GM18499 (cell line): ENCODE data around the gene EFCC1.
"Not testable (repeated sequence)": the region's sequence is repeated elsewhere in the genome, so short reads cannot be mapped to it uniquely, and the experiment has no call there.

Source experiments
- ATAC-seq: cut with Tn5 transposase; IDR thresholded peaks from one replicate; pipeline ENCODE4 v1.9.1; 2021; ENCODE audit warnings: moderate number of reproducible peaks; ENCODE audit not compliant: insufficient read depth, unreplicated experiment

The EFCC1 gene

GRCh38 chr3:129068291-129068886 is 67.3 kb downstream of the EFCC1 start:
- no peak for ATAC-seq

- ATAC-seq: not testable (repeated sequence)
Observed at GRCh38 chr3:129069313-129070085, 68.4 kb downstream of the EFCC1 start.

- ATAC-seq: no peak
Observed at GRCh38 chr3:129070086-129070885, 69.2 kb downstream of the EFCC1 start.

- no peak for ATAC-seq
Observed at GRCh38 chr3:129077222-129077621, 76.1 kb downstream of the EFCC1 start.

- ATAC-seq: no peak
Observed at GRCh38 chr3:129078510-129078909, 77.4 kb downstream of the EFCC1 start.

GRCh38 chr3:129081503-129081902 is 80.4 kb downstream of the EFCC1 start:
- no peak for ATAC-seq

GRCh38 chr3:129082026-129082425 is 80.9 kb downstream of the EFCC1 start:
- no peak for ATAC-seq

GRCh38 chr3:129084501-129084900 is 83.4 kb downstream of the EFCC1 start:
- no peak for ATAC-seq

- ATAC-seq: no peak
Observed at GRCh38 chr3:129085165-129085715, 84.1 kb downstream of the EFCC1 start.

- no peak for ATAC-seq
Observed at GRCh38 chr3:129085818-129086217, 84.7 kb downstream of the EFCC1 start.

GRCh38 chr3:129087138-129087702 is 86.1 kb downstream of the EFCC1 start:
- ATAC-seq: no peak

- not testable (repeated sequence) for ATAC-seq
Observed at GRCh38 chr3:129087904-129088303, 86.8 kb downstream of the EFCC1 start.

GRCh38 chr3:129088312-129088711 is 87.2 kb downstream of the EFCC1 start:
- not testable (repeated sequence) for ATAC-seq
